ENCODE measurements around the gene PM20D2.

Gene PM20D2

GRCh38 chr6:89134723-89135122, 11.1 kb upstream of the PM20D2 start:
- DNase-seq (ENCODE audit: low spot score in 2 of 2): peak in 1 of 2 donors; percentile 26

GRCh38 chr6:89138173-89138572, 7.7 kb upstream of the PM20D2 start:
- H3K27ac Mint-ChIP-seq: no peak overlapping the region
- DNase-seq (ENCODE audit: low spot score in 2 of 2) (no peak), ATAC-seq (no peak)
- peaks cover 6% of the 10 kb centered on the region for H3K36me3 Mint-ChIP-seq
- no peaks in the 10 kb centered on the region for H3K9me3 Mint-ChIP-seq
- H3K4me3 Mint-ChIP-seq: no peak overlapping the region
- no peaks in the 10 kb centered on the region for H3K4me1 Mint-ChIP-seq

More at GRCh38 chr6:89134723-89135122, 11.1 kb upstream of the PM20D2 start:
- Mint-ChIP-seq H3K36me3 (no peaks in the 10 kb centered on the region), H3K27ac (no peak overlapping the region), H3K4me1 (no peaks in the 10 kb centered on the region), H3K4me3 (no peak overlapping the region), H3K9me3 (no peaks in the 10 kb centered on the region)
- ATAC-seq: no peak

GRCh38 chr6:89139509-89140346, 6.1 kb upstream of the PM20D2 start:
- no peak for ATAC-seq
- peaks cover 6% of the 10 kb centered on the region for H3K36me3 Mint-ChIP-seq
- no peak overlapping the region for H3K27ac Mint-ChIP-seq

DNA sequence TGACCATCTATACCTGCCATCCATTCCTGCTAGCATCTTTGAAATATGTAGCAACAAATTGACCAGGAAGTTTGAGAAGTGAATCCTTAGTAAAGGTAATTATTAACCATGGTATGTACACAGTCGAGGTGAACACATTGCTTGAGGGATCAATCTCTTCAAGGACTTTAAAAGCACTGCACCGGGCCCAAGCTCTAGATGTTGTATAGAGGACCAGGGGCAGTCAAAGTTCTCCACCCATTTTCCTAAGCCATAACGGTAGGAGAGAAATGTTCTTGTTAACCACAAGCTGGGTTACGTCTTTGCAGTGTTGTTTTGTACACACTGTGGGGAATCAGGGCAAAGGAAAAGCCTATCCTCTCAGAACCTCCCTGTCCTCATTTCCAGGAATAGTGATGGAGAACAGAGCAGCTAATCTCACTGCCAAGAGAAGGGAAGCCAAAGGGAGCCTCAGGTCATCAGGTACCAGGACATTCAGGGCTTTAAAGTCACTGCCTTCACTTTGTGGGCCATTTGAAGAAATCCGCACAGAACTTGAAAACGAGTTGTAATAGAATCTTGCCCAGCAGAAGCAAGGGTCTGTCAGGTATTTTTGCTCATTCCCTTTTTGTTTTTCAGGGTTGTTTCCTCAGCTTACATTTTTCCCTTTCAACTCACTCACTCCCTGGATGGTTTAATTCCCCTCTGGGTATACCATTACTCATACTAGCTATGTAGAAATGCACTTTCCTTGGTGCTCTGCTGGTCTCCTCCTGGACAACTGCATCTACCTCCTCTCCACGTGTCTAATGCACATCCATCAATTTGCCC, 5.3 kb upstream of the PM20D2 start:
- Mint-ChIP-seq H3K4me3 (no peak overlapping the region), H3K4me1 (peaks cover 15% of the 10 kb centered on the region), H3K9me3 (no peaks in the 10 kb centered on the region), H3K27ac (no peak overlapping the region), H3K36me3 (peaks cover 6% of the 10 kb centered on the region)
- DNase-seq (ENCODE audit: low spot score in 2 of 2) (peak in 1 of 2 donors; percentile 20), ATAC-seq (no peak)

More at GRCh38 chr6:89139509-89140346, 6.1 kb upstream of the PM20D2 start:
- H3K9me3 Mint-ChIP-seq: no peaks in the 10 kb centered on the region
- H3K4me1 Mint-ChIP-seq: peaks cover 12% of the 10 kb centered on the region
- peak in 1 of 2 donors; percentile 33 for DNase-seq (ENCODE audit: low spot score in 2 of 2)
- no peak overlapping the region for H3K4me3 Mint-ChIP-seq

- peak in 1 of 2 donors; percentile 18 for DNase-seq (ENCODE audit: low spot score in 2 of 2)
- Mint-ChIP-seq H3K9me3 (no peaks in the 10 kb centered on the region), H3K36me3 (peaks cover 6% of the 10 kb centered on the region), H3K4me1 (peaks cover 37% of the 10 kb centered on the region), H3K27ac (no peak overlapping the region), H3K4me3 (peak overlapping the region; percentile 4)
- ATAC-seq: peak; percentile 2
Observed at GRCh38 chr6:89144354-89144906, 1.4 kb upstream of the PM20D2 start.

DNA sequence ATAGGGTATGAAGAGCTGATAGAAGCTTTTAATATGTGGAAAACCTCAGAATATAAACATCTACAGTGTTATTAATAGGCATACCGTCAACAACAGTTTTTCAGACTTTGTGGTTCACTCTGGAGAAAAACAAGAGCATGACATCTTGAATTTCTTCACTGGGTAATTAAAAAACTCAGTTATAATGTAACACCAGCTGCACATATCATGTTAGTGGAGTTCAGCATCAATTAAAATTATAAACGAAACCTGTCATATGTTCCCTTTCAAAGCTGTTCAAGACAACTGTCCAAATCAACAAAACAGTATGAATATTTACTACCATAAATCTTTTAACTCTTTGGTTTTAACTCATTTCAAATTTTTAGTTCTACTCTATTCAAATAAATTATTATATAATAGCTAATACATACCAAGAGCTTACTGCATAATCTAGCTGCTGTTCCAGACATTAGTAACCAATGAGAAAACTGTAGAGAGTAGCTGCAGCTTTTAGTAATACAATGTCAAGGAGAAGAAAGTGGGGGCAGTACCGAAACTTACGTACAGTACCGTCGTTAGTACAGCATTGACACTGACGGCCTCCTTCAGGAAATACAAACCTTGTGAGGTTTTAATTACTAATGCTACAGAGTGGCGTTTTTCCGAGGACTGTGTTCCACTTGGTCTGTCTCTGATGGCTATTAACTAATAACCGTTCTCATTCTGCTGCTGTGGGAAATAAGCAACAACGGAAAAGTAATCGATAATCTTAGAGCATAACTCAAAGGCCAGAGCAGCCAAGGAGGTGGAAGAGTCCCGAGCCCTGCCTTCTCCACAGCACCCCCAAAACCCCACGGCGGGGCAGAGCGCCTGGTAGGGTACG, 532 bp upstream of the PM20D2 start:
- Mint-ChIP-seq H3K27ac (peak overlapping the region; percentile 94), H3K4me3 (peak overlapping the region; percentile 83), H3K36me3 (peaks cover 6% of the 10 kb centered on the region), H3K4me1 (peaks cover 41% of the 10 kb centered on the region), H3K9me3 (no peaks in the 10 kb centered on the region)
- peak; percentile 87 for ATAC-seq
- DNase-seq (ENCODE audit: low spot score in 2 of 2): no peak

GRCh38 chr6:89146718-89147700, 1.2 kb downstream of the PM20D2 start:
- DNase-seq (ENCODE audit: low spot score in 2 of 2): peak in 1 of 2 donors; percentile 20
- Mint-ChIP-seq H3K36me3 (peaks cover 16% of the 10 kb centered on the region), H3K4me1 (peaks cover 41% of the 10 kb centered on the region), H3K4me3 (peak overlapping the region; percentile 83), H3K9me3 (no peaks in the 10 kb centered on the region), H3K27ac (peak overlapping the region; percentile 48)
- ATAC-seq: peak; percentile 53

DNA sequence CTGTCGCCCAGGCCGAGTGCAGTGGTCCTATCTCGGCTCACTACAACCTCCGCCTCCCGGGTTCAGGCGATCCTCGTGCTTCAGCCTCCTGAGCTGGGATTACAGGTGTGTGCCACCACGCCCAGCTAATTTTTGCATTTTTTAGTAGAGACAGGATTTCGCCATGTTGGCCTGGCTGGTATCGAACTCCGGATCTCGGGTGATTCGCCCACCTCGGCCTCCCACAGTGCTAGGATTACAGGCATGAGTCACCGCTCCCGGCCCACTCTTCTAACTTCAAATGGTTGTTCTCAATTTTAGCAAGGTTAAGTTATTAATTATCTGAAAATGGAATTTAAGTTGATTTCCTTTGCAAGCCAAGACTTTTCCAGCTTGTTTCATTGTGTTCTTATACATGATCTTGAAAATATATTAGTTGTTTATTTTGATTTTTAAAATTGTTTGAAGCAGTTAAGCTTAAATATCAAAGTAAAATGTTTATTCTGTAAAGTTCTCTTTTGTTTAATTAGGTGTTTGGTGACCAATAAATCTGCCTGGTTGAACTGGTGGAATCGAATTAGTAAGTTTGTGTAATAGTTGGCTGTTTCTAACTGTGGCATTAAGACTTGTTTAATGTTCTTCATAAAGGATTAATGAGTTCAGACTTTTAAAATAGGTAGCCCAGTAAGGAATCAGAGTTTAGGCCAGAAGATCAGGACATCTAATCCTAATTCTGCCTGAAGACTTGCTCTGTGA, 2.3 kb downstream of the PM20D2 start:
- H3K36me3 Mint-ChIP-seq: peaks cover 9% of the 10 kb centered on the region
- H3K4me3 Mint-ChIP-seq: peak overlapping the region; percentile 15
- DNase-seq (ENCODE audit: low spot score in 2 of 2): peak in 1 of 2 donors; percentile 23

GRCh38 chr6:89154131-89154530, 8.3 kb downstream of the PM20D2 start:
- H3K4me1 Mint-ChIP-seq: peaks cover 6% of the 10 kb centered on the region
- no peaks in the 10 kb centered on the region for H3K9me3 Mint-ChIP-seq
- no peak for ATAC-seq
- H3K4me3 Mint-ChIP-seq: no peak overlapping the region
- H3K36me3 Mint-ChIP-seq: peaks cover 29% of the 10 kb centered on the region
- H3K27ac Mint-ChIP-seq: no peak overlapping the region
- no peak for DNase-seq (ENCODE audit: low spot score in 2 of 2)

More for the DNA sequence above, 2.3 kb downstream of the PM20D2 start:
- H3K4me1 Mint-ChIP-seq: peaks cover 41% of the 10 kb centered on the region
- ATAC-seq: no peak
- H3K27ac Mint-ChIP-seq: no peak overlapping the region
- H3K9me3 Mint-ChIP-seq: no peaks in the 10 kb centered on the region

DNA sequence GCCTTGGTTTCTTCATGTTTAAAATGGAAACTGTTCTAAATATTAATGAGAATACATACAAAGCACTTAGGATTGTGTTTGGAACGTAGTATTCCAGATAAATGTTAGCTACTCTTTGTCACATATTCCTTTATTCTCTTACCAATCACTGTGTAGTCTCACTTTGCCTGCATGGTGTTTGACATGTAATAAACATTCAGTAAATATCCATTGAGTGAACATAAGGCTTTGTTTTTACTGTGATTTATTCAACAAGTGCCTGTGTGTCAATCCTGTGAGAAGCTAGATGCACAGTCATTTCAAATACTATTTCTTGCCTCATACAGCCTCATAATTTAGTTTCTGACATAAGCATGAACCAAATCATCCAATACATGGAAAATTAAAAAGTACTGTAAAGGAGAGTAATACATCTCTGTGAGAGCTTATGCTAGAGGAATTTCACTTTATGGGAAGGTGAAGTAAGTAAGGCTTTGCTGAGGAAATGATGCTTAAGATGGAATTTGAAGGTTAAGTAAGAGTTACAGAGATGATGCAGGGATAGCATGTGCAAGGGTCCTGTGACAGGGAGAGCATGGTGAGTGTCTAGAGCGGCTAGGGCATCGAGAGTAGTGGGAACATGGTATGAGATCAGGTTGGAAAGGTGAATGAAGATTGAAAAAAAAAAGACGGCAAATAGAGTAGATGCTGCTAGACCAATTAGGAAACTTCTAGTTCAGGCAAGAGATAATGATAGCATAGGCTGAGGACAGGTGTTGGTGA, 14.7 kb downstream of the PM20D2 start:
- no peaks in the 10 kb centered on the region for H3K4me1 Mint-ChIP-seq
- DNase-seq (ENCODE audit: low spot score in 2 of 2) (no peak), ATAC-seq (no peak)
- H3K27ac Mint-ChIP-seq: no peak overlapping the region
- H3K36me3 Mint-ChIP-seq: peaks cover 50% of the 10 kb centered on the region
- no peaks in the 10 kb centered on the region for H3K9me3 Mint-ChIP-seq
- H3K4me3 Mint-ChIP-seq: no peak overlapping the region

GRCh38 chr6:89161326-89162046, 15.6 kb downstream of the PM20D2 start:
- Mint-ChIP-seq H3K4me3 (no peak overlapping the region), H3K36me3 (peaks cover 50% of the 10 kb centered on the region), H3K4me1 (no peaks in the 10 kb centered on the region), H3K9me3 (no peaks in the 10 kb centered on the region), H3K27ac (no peak overlapping the region)
- DNase-seq (ENCODE audit: low spot score in 2 of 2): peak in 1 of 2 donors; percentile 29
- no peak for ATAC-seq

DNA sequence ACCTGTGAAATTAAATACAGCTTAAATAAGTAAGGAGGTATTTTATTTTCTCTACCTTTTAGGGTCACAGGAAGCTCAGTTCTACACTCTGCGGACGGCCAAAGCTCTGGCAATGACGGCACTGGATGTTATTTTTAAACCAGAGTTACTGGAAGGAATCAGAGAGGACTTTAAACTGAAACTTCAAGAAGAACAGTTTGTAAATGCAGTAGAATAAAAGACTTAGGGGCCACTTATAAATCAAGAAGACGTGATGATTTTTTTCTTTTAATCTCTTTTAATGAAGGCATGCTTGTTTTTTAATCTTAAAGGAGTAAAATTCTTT, 16.2 kb downstream of the PM20D2 start:
- peak in 1 of 2 donors; percentile 20 for DNase-seq (ENCODE audit: low spot score in 2 of 2)
- Mint-ChIP-seq H3K4me3 (no peak overlapping the region), H3K9me3 (no peaks in the 10 kb centered on the region), H3K36me3 (peaks cover 50% of the 10 kb centered on the region), H3K27ac (no peak overlapping the region), H3K4me1 (no peaks in the 10 kb centered on the region)
- no peak for ATAC-seq
